GM21786 (cell line): ENCODE measurements around the gene CMKLR1.

Source experiments
- ATAC-seq: cut with Tn5 transposase; IDR thresholded peaks from one replicate; pipeline ENCODE4 v1.9.1; 2021; ENCODE audit not compliant: unreplicated experiment

CMKLR1 gene

GRCh38 chr12:108302016-108302402 is 37.1 kb downstream of the CMKLR1 start:
- no peak for ATAC-seq

- ATAC-seq = no peak
Observed at GRCh38 chr12:108301346-108301745, 37.8 kb downstream of the CMKLR1 start.

- no peak for ATAC-seq
Observed at GRCh38 chr12:108299980-108300696, 39.0 kb downstream of the CMKLR1 start.

- ATAC-seq = no peak
Observed at GRCh38 chr12:108299516-108299915, 39.6 kb downstream of the CMKLR1 start.

GRCh38 chr12:108298761-108299275 is 40.3 kb downstream of the CMKLR1 start:
- ATAC-seq = no peak

GRCh38 chr12:108297895-108298760 is 41.0 kb downstream of the CMKLR1 start:
- no peak for ATAC-seq

- ATAC-seq = no peak
Observed at GRCh38 chr12:108297424-108297823, 41.7 kb downstream of the CMKLR1 start.

GRCh38 chr12:108296945-108297344 is 42.2 kb downstream of the CMKLR1 start:
- no peak for ATAC-seq

- ATAC-seq = no peak
Observed at GRCh38 chr12:108295641-108296040, 43.5 kb downstream of the CMKLR1 start.

- no peak for ATAC-seq
Observed at GRCh38 chr12:108289350-108290161, 49.6 kb downstream of the CMKLR1 start.

- no peak for ATAC-seq
Observed at GRCh38 chr12:108287227-108287626, 51.9 kb downstream of the CMKLR1 start.

GRCh38 chr12:108285016-108285415 is 54.1 kb downstream of the CMKLR1 start:
- ATAC-seq = no peak

- no peak for ATAC-seq
Observed at GRCh38 chr12:108284163-108284562, 54.9 kb downstream of the CMKLR1 start.

- no peak for ATAC-seq
Observed at GRCh38 chr12:108282676-108283075, 56.4 kb downstream of the CMKLR1 start.

GRCh38 chr12:108282160-108282559 is 57.0 kb downstream of the CMKLR1 start:
- ATAC-seq = no peak

GRCh38 chr12:108277613-108278012 is 61.5 kb downstream of the CMKLR1 start:
- no peak for ATAC-seq

- no peak for ATAC-seq
Observed at GRCh38 chr12:108273217-108273616, 65.9 kb downstream of the CMKLR1 start.

GRCh38 chr12:108271951-108272872 is 66.9 kb downstream of the CMKLR1 start:
- ATAC-seq = no peak

- ATAC-seq = no peak
Observed at GRCh38 chr12:108270849-108271143, 68.3 kb downstream of the CMKLR1 start.
